B cell (primary cell): ENCODE measurements around the gene LDLRAD3. TPM values are rescaled to one million over a fixed set of nuclear protein-coding genes. Genes with fewer than 3 reads are reported as not detected.

ENCODE experiments used
- ATAC-seq: fragments of 200-7000 bp; cut with Tn5 transposase; one replicate; pipeline ENCODE4 v1.10.0; 2021; ENCODE audit warnings: low read depth, mild to moderate bottlenecking, moderate number of reproducible peaks, moderate library complexity
- CTCF ChIA-PET: fragments of 350-600 bp; sonication (Branson Sonifier 250); formaldehyde crosslinking; loops from one replicate; lab custom pipeline; 2021; ENCODE audit warnings: antibody characterized with exemption, inconsistent platforms; lab: Charles Lee
- POLR2A ChIA-PET: fragments of 350-600 bp; sonication (Branson Sonifier 250); formaldehyde crosslinking; loops from one replicate; lab custom pipeline; 2021; ENCODE audit warnings: antibody characterized with exemption; lab: Charles Lee
- DNase-seq: peaks from one replicate; pipeline ENCODE4 v3.0.0; 2013
- H2AFZ ChIP-seq: 2 replicates; pipeline ENCODE4 v1.6.1; 2012; ENCODE audit warnings: mild to moderate bottlenecking, low read depth, low read length; ENCODE audit not compliant: insufficient read depth, poor library complexity, severe bottlenecking
- H3K27ac ChIP-seq, 2 donors: 1 replicate in 1 of 2; 2 replicates in 1 of 2; pipeline ENCODE4 v1.5.1; 2012 to 2013; ENCODE audit warnings: low read length in 2 of 2, mild to moderate bottlenecking in 2 of 2, moderate library complexity in 1 of 2
- H3K27me3 ChIP-seq, 4 experiments: fragments of 200-600 bp in 1 of 4; sonication (generic) in 1 of 4; replicated peaks in 1 of 4; 1 replicate in 2 of 4; 2 replicates in 2 of 4; pipeline versions ENCODE4 v1.6.1 to v1.7.0; 2013 to 2016; ENCODE audit warnings: low read length in 3 of 4, mild to moderate bottlenecking in 2 of 4, mixed read lengths in 1 of 4, moderate library complexity in 1 of 4; ENCODE audit not compliant: insufficient read depth in 4 of 4, control insufficient read depth in 3 of 4; ENCODE audit errors: control extremely low read depth in 1 of 4
- H3K36me3 ChIP-seq, 2 experiments: replicated peaks in 1 of 2; 1 replicate in 1 of 2; 2 replicates in 1 of 2; pipeline versions ENCODE4 v1.6.1 to v1.7.1; 2013; ENCODE audit warnings: low read length in 1 of 2; ENCODE audit not compliant: insufficient read depth in 2 of 2, control insufficient read depth in 1 of 2; ENCODE audit errors: control extremely low read depth in 1 of 2, extremely low read depth in 1 of 2
- H3K4me1 ChIP-seq, 2 donors: fragments of 200-600 bp in 1 of 2; sonication (generic) in 1 of 2; 1 replicate in 1 of 2; 2 replicates in 1 of 2; pipeline versions ENCODE4 v1.5.1 to v1.6.1; 2013 to 2017; ENCODE audit warnings: low read length in 2 of 2; ENCODE audit not compliant: control insufficient read depth in 2 of 2, insufficient read depth in 2 of 2
- H3K4me2 ChIP-seq: replicated peaks from 2 replicates; pipeline ENCODE3; 2012; ENCODE audit warnings: mild to moderate bottlenecking, low read depth, low read length; ENCODE audit not compliant: poor library complexity, severe bottlenecking
- H3K4me3 ChIP-seq, 5 experiments: fragments of 200-600 bp in 1 of 5; sonication (generic) in 1 of 5; 1 replicate in 3 of 5; 2 replicates in 2 of 5; pipeline versions ENCODE4 v1.5.1 to v1.7.0; 2011 to 2016; ENCODE audit warnings: low read length in 4 of 5, mild to moderate bottlenecking in 4 of 5, low read depth in 2 of 5, control low read depth in 1 of 5, moderate library complexity in 1 of 5; ENCODE audit not compliant: insufficient read depth in 1 of 5; ENCODE audit errors: control extremely low read depth in 1 of 5, extremely low read depth in 1 of 5
- H3K79me2 ChIP-seq: fragments of 200-600 bp; sonication (generic); one replicate; pipeline ENCODE4 v1.6.0; 2016; ENCODE audit warnings: low read length; ENCODE audit not compliant: control insufficient read depth, insufficient read depth
- H3K9ac ChIP-seq: fragments of 200-600 bp; sonication (generic); 2 replicates; pipeline ENCODE4 v1.6.1; 2017; ENCODE audit warnings: mild to moderate bottlenecking, low read length, moderate library complexity
- H3K9me3 ChIP-seq, 3 donors: one replicate each; pipeline versions ENCODE4 v1.6.1 to v1.7.1; 2013; ENCODE audit warnings: low read length in 2 of 3; ENCODE audit not compliant: control insufficient read depth in 2 of 3, insufficient read depth in 1 of 3; ENCODE audit errors: control extremely low read depth in 1 of 3
- H4K20me1 ChIP-seq: 2 replicates; pipeline ENCODE4 v1.6.0; 2012; ENCODE audit warnings: mild to moderate bottlenecking, low read length; ENCODE audit not compliant: insufficient read depth, control insufficient read depth, poor library complexity, severe bottlenecking
- H3K27ac Mint-ChIP-seq: one replicate; pipeline ENCODE4 v1.8.0; 2021; ENCODE audit warnings: mixed read lengths
- H3K27me3 Mint-ChIP-seq: one replicate; pipeline ENCODE4 v1.8.0; 2021; ENCODE audit warnings: mixed read lengths
- H3K4me1 Mint-ChIP-seq: one replicate; pipeline ENCODE4 v1.8.0; 2021; ENCODE audit warnings: mixed read lengths
- H3K4me3 Mint-ChIP-seq: one replicate; pipeline ENCODE4 v1.8.0; 2021; ENCODE audit warnings: mixed read lengths
- H3K9me3 Mint-ChIP-seq: one replicate; pipeline ENCODE4 v1.8.0; 2022; ENCODE audit warnings: mixed read lengths; ENCODE audit not compliant: insufficient read depth
- EZH2 ChIP-seq: IDR thresholded peaks from 2 replicates; pipeline ENCODE4 v1.6.1; 2012; ENCODE audit warnings: borderline replicate concordance, low read depth, mild to moderate bottlenecking, moderate library complexity, low read length; ENCODE audit not compliant: insufficient read depth, poor library complexity, severe bottlenecking
- WGBS: methylation state at CpG from one replicate; pipeline ENCODE4 v1.1.5; 2013; ENCODE audit warnings: missing lambda C conversion rate; ENCODE audit not compliant: insufficient coverage; 5-methylcytosine and 5-hydroxymethylcytosine counted together
- intact Hi-C: fragments of 100-400 bp; cut with micrococcal nuclease; formaldehyde crosslinking; loops from one replicate; pipeline ENCODE4 v1.10.0; 2022
- polyA plus RNA-seq: library from polyadenylated mRNA; depleted of rRNA; stranded (reverse); fragments of >200 nt; gene quantifications from 2 replicates; pipeline ENCODE4 v1.2.3, GENCODE V29; 2012
- total RNA-seq, 2 donors: library from RNA; stranded (reverse); fragments of 120-200 nt in 1 of 2; gene quantifications; 1 replicate in 1 of 2; 2 replicates in 1 of 2; pipeline versions ENCODE4 v1.2.3 to v1.2.4, GENCODE V29; 2013 to 2022
- TF ChIP-seq, protein P1 (sequence below): fragments of 200-600 bp; IDR thresholded peaks from one replicate; pipeline ENCODE4 v1.8.0; 2022; ENCODE audit warnings: antibody characterized with exemption, mild to moderate bottlenecking

LDLRAD3 gene
- total and polyA plus RNA-seq, 2 donors (not counting 1 experiment from before 2014, with no cell fraction given) = 0.01 TPM; not detected in 1

DNA sequence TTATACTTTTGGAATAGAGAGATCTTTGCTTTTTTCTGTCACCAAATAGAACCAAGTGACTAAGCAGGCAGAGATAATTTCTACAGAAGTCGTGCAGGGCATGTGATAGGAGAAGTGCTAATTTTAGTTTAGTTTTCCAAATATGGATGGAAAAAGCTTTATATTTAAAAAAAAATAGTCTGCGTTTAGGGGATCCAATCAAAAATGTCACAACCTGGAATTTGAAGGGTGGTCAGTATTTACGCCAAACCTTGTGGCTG, 165.7 kb downstream of the LDLRAD3 start:
- WGBS = 81% methylated on average over 2 of the region's 3 CpGs
- intact Hi-C loops = no loop called here
- peaks cover 0 to 5% (median 0%) of the 10 kb centered on the region in 3 donors for H3K9me3 ChIP-seq
- ChIA-PET CTCF (no interaction called here), POLR2A (no interaction called here)
- H2AFZ ChIP-seq = no peak overlapping the region
- DNase-seq (no peak), ATAC-seq (no peak)
- H3K4me1 ChIP-seq = no peaks in the 10 kb centered on the region
- Mint-ChIP-seq H3K4me3 (no peak overlapping the region), H3K27me3 (peaks cover 14% of the 10 kb centered on the region), H3K27ac (no peak overlapping the region), H3K4me1 (no peaks in the 10 kb centered on the region), H3K9me3 (no peaks in the 10 kb centered on the region)
- H3K4me2 ChIP-seq = no peak overlapping the region
- H3K79me2 ChIP-seq = no peaks in the 10 kb centered on the region
- no peaks in the 10 kb centered on the region for H3K36me3 ChIP-seq
- no peak overlapping the region for H3K9ac ChIP-seq
- no peak overlapping the region for H3K4me3 ChIP-seq
- H3K27me3 ChIP-seq = no peaks in the 10 kb centered on the region
- TF ChIP-seq, protein P1, sequence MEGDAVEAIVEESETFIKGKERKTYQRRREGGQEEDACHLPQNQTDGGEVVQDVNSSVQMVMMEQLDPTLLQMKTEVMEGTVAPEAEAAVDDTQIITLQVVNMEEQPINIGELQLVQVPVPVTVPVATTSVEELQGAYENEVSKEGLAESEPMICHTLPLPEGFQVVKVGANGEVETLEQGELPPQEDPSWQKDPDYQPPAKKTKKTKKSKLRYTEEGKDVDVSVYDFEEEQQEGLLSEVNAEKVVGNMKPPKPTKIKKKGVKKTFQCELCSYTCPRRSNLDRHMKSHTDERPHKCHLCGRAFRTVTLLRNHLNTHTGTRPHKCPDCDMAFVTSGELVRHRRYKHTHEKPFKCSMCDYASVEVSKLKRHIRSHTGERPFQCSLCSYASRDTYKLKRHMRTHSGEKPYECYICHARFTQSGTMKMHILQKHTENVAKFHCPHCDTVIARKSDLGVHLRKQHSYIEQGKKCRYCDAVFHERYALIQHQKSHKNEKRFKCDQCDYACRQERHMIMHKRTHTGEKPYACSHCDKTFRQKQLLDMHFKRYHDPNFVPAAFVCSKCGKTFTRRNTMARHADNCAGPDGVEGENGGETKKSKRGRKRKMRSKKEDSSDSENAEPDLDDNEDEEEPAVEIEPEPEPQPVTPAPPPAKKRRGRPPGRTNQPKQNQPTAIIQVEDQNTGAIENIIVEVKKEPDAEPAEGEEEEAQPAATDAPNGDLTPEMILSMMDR = no peak
- TF ChIP-seq EZH2 = no peak
- H4K20me1 ChIP-seq = no peaks in the 10 kb centered on the region
- H3K27ac ChIP-seq = no peak overlapping the region

DNA sequence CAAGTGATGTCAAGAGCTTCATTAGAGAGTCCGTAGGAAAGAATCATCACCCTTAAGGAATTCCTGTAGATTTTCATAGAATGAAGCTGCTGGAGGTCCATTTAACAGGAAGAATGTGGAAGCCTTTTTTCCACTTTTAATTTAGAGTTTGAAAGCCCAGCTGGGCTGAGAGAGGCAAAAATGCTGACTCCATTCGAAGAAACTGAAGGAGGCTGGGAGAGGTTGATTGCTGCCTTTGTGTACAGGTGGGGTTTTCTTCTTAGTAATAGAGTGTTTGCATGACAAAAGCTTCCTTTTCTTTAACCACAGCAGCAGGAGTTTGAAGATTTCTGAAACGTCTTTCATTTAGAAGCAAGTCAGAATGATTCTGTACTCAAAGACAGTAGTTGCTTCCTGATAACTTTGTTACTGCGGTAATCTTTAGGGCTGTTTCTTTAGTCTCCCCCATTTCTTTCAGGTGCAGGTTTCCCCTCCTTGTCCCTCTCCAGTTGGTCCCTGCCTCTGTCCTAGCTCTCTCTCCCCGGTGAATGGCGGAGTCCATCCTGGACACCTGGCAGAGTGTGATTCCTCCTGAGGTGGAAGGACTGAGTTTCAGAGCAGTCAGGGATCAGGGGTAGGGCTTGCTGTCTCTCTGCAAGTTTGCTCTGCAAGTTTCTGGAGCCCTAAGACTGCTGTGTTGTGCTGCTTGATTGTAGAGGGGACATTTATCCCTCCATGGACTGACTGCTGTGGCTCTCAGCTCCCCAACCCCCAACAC, 166.2 kb downstream of the LDLRAD3 start:
- no peak overlapping the region for H3K4me3 Mint-ChIP-seq
- ChIA-PET CTCF (no interaction called here), POLR2A (no interaction called here)
- TF ChIP-seq, protein P1 = no peak
- no peaks in the 10 kb centered on the region for H3K4me1 Mint-ChIP-seq
- Histone ChIP-seq H3K27me3 (no peaks in the 10 kb centered on the region), H3K27ac (no peak overlapping the region), H3K4me1 (no peaks in the 10 kb centered on the region), H3K9ac (no peak overlapping the region), H2AFZ (no peak overlapping the region), H3K79me2 (no peaks in the 10 kb centered on the region), H3K4me2 (no peak overlapping the region), H4K20me1 (no peaks in the 10 kb centered on the region), H3K4me3 (no peak overlapping the region), H3K9me3 (peaks cover 0 to 7% (median 0%) of the 10 kb centered on the region in 3 donors), H3K36me3 (no peaks in the 10 kb centered on the region)
- WGBS = 60% methylated on average over 1 of the region's 6 CpGs
- DNase-seq (no peak), ATAC-seq (no peak)
- peaks cover 12% of the 10 kb centered on the region for H3K27me3 Mint-ChIP-seq
- intact Hi-C loops = no loop called here
- H3K27ac Mint-ChIP-seq = no peak overlapping the region
- peaks cover 2% of the 10 kb centered on the region for H3K9me3 Mint-ChIP-seq
